ENCODE data around the gene MINK1.

GRCh38 chr17:4810696-4811290 is 22.3 kb upstream of the MINK1 start:
- TF ChIP-seq CTCF (IDR thresholded peaks at IDR 0.05) (no peak), EZH2phosphoT487 (IDR thresholded peaks at IDR 0.05) (no peak)
